Mammary microvascular endothelial cell (primary cell): ENCODE measurements around the gene TOR2A. TPM values are rescaled to one million over a fixed set of nuclear protein-coding genes. Genes with fewer than 3 reads are reported as not detected.

Experiments used
- total RNA-seq: library from RNA; depleted of rRNA; stranded (reverse); fragments of >200 nt; gene quantifications from 2 replicates; pipeline ENCODE4 v1.2.3, GENCODE V29; 2015

Gene TOR2A
- 19.5 and 19.6 TPM in 2 replicates for total RNA-seq

DNA sequence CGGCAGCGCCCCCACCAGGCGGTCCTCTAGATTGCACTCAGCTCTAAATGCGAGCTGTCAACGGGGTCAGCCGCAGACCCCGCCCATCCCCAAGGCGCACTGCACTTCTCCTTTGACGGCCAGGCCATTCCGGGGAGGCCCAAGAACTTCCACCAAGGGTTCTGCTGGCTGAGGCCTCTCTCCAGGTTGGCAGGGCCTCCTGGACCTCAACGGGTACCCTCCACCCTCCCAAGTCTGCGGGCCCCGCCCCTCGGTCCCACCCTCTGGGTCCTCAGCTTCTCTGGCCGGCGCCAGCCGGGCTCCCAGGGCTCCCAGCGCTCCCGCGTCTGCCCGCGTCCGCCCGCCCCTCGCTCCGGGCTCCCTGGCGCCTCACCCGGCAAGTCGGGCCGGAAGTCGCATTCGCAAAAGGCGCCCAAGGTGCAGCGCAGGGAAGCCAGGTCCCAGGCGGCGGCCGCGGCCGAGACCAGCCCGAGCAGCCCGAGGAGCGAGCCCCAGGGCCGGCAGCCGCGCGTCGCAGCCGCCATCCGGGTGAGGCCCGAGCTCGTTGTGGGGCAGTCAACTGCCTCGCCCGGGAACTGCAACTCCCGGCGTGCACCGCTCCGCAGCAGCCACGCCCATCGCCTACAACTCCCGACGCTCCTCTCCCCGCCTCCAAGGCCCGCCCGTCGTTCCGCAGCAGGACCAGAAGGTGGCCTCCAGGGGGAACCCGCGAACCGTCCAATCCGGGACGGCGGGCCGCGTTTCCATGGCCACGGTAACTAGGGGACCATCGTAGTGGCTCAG lies at the start of gene TOR2A:
TSS of gene TOR2A (minus strand) at position 548 of the 783 bp plus-strand sequence. CDS start at position 524, 24 bp downstream.

DNA sequence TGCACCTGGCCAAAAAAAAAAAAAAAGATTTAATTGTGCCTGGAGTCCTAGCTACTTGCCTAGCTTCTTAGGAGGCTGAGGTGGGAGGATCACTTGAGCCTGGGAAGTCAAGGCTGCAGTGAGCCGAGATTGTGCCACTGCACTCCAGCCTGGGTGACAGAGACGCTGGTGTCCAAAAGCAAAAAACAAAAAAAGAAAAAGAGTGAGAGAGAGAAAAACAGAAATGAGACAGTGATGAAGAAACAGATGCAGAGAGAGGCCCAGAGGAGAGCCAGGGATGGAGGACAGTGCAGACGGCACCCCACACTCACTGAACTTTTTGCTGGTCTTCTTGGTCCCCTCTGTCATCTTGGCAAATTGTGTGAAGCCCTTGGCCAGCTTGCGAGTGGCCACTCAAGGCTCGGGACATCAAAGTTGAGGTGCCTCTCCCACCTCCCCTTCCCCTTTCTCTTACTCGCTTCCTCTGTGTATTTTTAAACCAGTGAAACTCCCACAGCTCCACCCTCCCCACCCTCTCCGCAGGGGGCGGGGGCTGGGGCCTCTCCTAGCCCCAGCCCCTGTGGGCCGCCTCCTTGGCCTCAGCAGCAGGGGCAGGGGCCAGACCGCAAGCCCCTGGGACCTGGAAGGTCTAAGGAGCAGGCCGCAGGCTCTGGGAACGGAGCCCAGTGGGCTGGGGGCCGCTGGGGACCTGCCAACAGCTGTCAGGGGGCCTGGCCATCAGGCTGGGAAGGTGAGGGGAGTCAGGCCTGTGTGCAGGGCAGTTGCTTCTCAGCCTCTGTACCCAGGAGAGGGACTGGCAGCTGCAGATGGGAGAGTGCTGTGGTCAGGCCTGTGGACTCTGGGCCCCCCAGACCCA lies 43.4 kb upstream of the TOR2A start, which contains the start of gene SH2D3C:
TSS of gene SH2D3C (minus strand) at position 387 of the 856 bp plus-strand sequence. CDS start at position 348, 39 bp downstream.

DNA sequence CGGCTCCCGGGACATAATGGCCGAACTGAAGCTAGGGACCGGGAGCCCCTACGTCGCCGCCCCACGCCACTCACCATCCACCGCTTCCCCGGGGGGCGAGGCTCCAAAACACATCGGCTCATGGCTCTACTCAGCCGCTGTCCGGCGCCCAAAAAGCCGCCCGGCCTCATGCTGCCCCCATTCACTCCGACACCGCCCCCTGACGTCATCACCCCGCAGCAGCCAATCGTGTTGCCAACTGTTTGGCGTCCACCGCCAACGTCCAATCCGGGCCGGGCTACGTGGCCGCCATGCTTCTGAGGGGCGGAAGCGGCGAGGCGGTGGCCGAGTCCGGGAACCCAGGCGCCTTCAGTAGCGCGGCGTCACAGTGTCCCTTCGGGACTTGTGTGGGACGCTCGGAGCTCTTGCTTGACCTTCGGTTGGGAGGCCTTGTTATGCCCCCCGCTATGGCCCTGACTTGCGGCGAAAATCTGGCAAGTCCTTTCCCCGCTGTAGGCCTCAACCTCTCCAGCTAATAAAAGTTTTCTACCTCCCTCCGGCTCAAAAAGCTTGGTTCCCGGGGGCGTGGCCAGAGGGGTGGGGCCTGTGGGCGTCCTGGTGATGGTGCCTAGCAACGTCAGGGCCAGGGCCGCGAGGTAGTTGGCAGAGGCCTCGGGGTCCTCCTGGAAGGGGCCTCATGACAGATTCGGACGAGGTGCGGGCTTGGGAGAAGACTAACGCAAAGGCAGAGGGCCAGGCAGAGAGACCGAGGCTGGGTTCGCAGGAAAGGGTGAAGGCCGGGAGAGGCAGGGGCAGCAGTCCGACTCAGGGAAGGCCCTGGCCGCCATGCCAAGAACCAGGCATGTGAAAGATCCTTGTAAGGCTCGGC lies 19.4 kb downstream of the TOR2A start, which contains the start of the genes PTRH1 and TTC16:
TSS of gene PTRH1 (minus strand) at position 194 of the 868 bp plus-strand sequence. CDS start at position 170, 24 bp downstream.
TSS of gene TTC16 (plus strand) at position 610 of the 868 bp plus-strand sequence. CDS start at position 677, 67 bp downstream.

DNA sequence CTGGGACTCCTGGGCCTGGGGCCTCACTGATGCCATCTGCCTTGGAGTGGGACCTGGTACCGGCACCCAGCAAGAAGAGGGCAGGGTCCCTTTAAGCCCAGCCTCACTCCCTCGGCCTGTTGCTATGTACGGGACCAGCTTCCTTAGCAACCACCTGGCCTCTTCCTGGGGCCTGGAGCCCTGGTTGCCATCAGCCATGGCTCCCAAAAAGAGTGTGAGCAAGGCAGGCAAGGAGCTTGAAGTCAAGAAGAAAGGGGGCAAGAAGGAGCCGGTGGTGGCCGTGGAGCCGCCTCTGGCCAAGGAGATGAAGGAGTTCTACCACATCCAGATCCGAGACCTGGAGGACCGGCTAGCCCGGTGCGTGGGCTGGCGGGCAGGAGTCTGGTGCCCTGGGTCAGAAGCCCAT lies 28.3 kb downstream of the TOR2A start, which contains the start of gene CFAP157:
TSS of gene CFAP157 (plus strand) at position 153 of the 406 bp plus-strand sequence. CDS start at position 197, 44 bp downstream.

Other genes with a start within 250 kb of the TOR2A start
- 48.8 and 49.9 TPM in 2 replicates for gene STXBP1, start 123.0 kb downstream of the TOR2A start, total RNA-seq
- not detected in 2 replicates for gene CFAP157, start 28.3 kb downstream of the TOR2A start, total RNA-seq
- gene PTRH1, start 19.6 kb downstream of the TOR2A start, total RNA-seq = 40.9 and 81.9 TPM in 2 replicates
- not detected in 2 replicates for gene TTC16, start 19.2 kb downstream of the TOR2A start, total RNA-seq
- gene SH2D3C, start 43.4 kb upstream of the TOR2A start, total RNA-seq = 70.7 and 86.0 TPM in 2 replicates
- gene CDK9, start 50.7 kb upstream of the TOR2A start, total RNA-seq = 82.7 and 84.3 TPM in 2 replicates
- 71.7 and 75.6 TPM in 2 replicates for gene FPGS, start 67.6 kb upstream of the TOR2A start, total RNA-seq
- gene ENG, start 119.4 kb upstream of the TOR2A start, total RNA-seq = 378 and 433 TPM in 2 replicates
- gene AK1, start 142.4 kb upstream of the TOR2A start, total RNA-seq = 55.0 and 101 TPM in 2 replicates
- gene ST6GALNAC6, start 164.3 kb upstream of the TOR2A start, total RNA-seq = 29.6 and 37.4 TPM in 2 replicates
- gene ST6GALNAC4, start 181.7 kb upstream of the TOR2A start, total RNA-seq = 73.9 and 82.3 TPM in 2 replicates
- 0.34 and 1.3 TPM in 2 replicates for gene PIP5KL1, start 195.5 kb upstream of the TOR2A start, total RNA-seq
- 20.5 and 23.8 TPM in 2 replicates for gene DPM2, start 202.6 kb upstream of the TOR2A start, total RNA-seq
- 3.1 and 19.4 TPM in 2 replicates for gene EEIG1, start 245.7 kb upstream of the TOR2A start, total RNA-seq